Coronary artery (tissue), 2 donors: Measurements from ENCODE around the gene HSBP1.

Experiments
- DNase-seq: peaks from one replicate; pipeline ENCODE4 v3.0.0-alpha.2; 2017; ENCODE audit warnings: low spot score
- H3K27ac ChIP-seq, 2 donors: fragments of 200-600 bp; sonication (generic); one replicate each; pipeline ENCODE4 v1.5.1; 2016 to 2019
- H3K4me3 ChIP-seq: fragments of 200-600 bp; sonication (generic); 2 replicates; pipeline ENCODE4 v1.5.1; 2016; ENCODE audit warnings: mild to moderate bottlenecking, moderate library complexity
- TF ChIP-seq, protein P1 (sequence below): fragments of 200-600 bp; sonication (generic); IDR thresholded peaks from one replicate; pipeline ENCODE4 v1.5.1; 2019; ENCODE audit warnings: antibody characterized with exemption

The HSBP1 gene

DNA sequence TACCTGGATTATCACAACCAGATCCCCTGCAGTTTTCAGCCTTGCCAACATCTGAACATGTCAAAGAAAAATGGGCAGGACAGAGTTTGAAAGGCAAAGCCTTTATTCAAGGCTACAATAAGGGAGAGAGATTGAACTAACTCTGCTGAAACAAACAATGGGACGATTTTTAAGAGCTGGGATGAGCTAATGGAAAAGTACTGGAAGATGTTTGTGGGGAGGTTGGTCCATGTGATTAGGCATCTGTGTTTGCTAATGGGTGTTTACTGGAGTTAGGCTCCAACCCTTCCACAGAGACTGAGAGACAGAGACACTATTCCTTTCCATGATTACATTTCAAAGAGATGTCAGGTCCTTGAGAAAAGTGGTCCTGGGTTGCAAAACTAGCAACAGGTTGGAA is 35.0 kb upstream of the HSBP1 start:
- no peak for DNase-seq
- Histone ChIP-seq H3K4me3 (no peak overlapping the region), H3K27ac (no peak overlapping the region)
- TF ChIP-seq, protein P1, sequence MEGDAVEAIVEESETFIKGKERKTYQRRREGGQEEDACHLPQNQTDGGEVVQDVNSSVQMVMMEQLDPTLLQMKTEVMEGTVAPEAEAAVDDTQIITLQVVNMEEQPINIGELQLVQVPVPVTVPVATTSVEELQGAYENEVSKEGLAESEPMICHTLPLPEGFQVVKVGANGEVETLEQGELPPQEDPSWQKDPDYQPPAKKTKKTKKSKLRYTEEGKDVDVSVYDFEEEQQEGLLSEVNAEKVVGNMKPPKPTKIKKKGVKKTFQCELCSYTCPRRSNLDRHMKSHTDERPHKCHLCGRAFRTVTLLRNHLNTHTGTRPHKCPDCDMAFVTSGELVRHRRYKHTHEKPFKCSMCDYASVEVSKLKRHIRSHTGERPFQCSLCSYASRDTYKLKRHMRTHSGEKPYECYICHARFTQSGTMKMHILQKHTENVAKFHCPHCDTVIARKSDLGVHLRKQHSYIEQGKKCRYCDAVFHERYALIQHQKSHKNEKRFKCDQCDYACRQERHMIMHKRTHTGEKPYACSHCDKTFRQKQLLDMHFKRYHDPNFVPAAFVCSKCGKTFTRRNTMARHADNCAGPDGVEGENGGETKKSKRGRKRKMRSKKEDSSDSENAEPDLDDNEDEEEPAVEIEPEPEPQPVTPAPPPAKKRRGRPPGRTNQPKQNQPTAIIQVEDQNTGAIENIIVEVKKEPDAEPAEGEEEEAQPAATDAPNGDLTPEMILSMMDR: no peak

DNA sequence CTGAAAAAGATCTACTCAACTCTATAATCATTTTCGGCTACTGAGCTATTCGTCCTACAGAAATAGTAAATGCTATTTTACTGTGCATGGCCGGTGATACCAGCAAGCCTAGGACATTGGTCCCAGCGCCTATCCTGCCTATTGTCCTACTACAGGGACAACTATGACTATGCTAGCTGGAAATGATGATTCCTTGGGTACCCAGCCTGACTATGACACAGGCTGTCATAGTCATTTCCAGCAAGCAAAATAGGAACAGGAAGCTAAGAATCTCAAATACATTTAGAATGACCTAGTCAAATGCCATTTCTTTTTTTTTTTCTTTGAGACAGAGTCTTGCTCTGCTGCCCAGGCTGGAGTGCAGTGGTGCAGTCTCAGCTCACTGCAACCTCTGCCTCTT is 33.7 kb upstream of the HSBP1 start:
- no peak for DNase-seq
- TF ChIP-seq, protein P1: no peak
- Histone ChIP-seq H3K27ac (no peak overlapping the region), H3K4me3 (no peak overlapping the region)

DNA sequence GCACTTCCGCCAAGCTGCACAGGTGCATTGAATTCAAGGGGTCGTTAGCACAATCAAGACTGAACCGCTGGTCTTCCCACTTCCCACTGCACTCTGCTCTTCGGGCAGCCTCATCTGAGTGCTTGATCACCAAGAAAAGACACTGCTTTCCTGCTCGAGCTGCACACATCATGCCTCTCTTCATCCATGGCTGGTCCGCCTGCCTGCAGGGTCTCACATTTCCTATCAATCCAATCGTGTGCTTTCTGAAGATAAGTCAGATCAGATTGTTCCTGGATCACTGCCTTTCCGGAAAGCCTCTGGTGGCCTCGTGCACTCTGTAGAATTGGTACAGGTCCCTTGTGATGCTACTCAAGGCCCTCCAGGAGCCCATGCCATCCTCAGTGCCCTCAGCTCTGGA is 30.8 kb upstream of the HSBP1 start:
- no peak overlapping the region for H3K27ac ChIP-seq
- TF ChIP-seq, protein P1: no peak
- no peak for DNase-seq
- no peak overlapping the region for H3K4me3 ChIP-seq

DNA sequence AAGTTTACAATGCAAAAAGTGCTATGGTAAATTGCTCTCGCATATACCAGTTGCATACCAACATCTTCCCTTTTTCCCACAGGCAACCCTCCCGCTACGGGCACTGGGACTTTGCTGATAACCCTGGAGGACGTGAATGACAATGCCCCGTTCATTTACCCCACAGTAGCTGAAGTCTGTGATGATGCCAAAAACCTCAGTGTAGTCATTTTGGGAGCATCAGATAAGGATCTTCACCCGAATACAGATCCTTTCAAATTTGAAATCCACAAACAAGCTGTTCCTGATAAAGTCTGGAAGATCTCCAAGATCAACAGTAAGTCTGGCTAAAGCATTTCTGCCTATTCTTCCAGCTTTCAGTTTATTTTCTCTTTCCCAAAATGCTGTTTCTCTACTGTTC is 27.9 kb upstream of the HSBP1 start:
- DNase-seq: no peak
- peak overlapping the region; percentile 58 for H3K4me3 ChIP-seq
- TF ChIP-seq, protein P1: no peak
- no peak overlapping the region for H3K27ac ChIP-seq

DNA sequence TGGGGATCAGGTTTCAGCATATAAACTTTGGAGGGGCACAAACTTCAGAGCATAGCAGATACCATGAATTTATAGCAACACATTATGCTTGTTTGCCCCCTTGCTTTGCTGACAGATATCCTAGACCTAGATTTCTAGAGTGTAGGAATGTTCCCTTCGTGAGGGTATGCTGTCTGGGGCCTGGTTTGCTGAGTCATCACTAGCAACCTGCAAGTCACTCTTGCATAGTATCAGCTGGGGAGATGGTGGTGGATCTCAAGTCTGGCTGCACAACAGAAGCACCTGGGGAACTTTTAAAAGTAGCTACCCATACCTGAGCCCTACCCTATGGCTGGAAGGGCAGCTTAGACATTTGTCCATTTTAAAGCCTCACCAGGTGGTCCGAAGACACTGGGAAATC is 22.3 kb upstream of the HSBP1 start:
- Histone ChIP-seq H3K4me3 (no peak overlapping the region), H3K27ac (no peak overlapping the region)
- TF ChIP-seq, protein P1: no peak
- DNase-seq: no peak

DNA sequence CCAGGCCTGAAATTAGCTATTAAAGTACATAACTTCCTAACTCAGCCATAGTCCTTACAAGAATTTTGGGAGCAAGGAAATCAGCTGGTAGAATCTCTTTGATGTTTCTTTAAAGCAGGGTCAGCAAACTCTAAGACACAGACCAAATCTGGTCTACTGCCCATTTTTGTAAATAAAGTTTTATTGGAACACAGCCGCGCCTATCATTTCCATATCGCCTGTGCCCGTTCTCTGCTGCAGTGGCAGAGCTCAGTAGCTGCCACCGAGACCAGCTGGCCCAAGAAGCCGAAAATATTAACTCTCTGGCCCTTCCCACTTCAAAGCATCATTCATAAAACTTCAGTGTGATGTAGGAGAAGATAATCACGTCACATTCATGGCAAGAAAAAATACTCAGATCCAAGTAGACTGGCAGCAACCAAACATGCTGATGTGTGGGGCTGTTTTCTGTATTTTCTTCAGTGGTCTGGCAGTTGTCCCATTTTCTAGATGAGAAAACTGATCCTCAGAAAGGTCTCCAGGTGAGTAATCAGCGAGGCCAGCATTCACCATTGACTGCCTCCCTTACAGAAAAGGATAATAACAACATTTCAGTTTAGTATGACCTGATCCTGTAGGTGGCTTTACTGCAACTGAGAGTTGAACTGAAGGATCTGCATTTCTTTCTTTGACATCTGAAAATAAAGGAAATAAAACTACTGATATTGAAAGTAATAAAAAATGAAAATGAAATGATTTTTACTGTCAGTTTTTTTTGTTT is 18.0 kb upstream of the HSBP1 start:
- no peak for DNase-seq
- no peak overlapping the region for H3K4me3 ChIP-seq
- no peak overlapping the region for H3K27ac ChIP-seq
- TF ChIP-seq, protein P1: no peak

DNA sequence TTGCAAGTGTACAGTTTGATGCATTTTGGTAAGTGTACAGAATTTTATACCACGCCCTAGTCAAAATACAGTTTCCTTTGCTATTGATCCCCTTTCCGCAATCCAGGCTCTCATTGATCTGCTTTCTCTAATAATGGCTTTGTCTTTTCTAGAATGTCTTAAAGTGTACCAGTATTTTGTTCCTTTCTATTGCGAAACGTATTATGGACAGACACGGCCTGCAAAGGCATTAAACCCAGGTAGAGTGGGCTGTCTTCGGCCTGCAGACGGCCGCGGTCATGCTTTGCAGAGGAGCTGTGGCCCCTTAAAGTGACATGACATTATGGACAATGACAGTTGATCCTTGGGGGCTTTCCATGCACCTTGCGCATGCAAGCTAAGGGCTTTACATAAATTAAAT is 15.9 kb upstream of the HSBP1 start:
- H3K27ac ChIP-seq: no peak overlapping the region
- H3K4me3 ChIP-seq: no peak overlapping the region
- no peak for DNase-seq
- TF ChIP-seq, protein P1: no peak
